Epithelial cell of umbilical artery (primary cell): ENCODE measurements around the gene GATAD2A. TPM values are rescaled to one million over a fixed set of nuclear protein-coding genes. Genes with fewer than 3 reads are reported as not detected.

ENCODE experiments used
- total RNA-seq: library from RNA; depleted of rRNA; stranded (reverse); fragments of >200 nt; gene quantifications from 2 replicates; pipeline ENCODE4 v1.2.3, GENCODE V29; 2014

Gene GATAD2A, protein sequence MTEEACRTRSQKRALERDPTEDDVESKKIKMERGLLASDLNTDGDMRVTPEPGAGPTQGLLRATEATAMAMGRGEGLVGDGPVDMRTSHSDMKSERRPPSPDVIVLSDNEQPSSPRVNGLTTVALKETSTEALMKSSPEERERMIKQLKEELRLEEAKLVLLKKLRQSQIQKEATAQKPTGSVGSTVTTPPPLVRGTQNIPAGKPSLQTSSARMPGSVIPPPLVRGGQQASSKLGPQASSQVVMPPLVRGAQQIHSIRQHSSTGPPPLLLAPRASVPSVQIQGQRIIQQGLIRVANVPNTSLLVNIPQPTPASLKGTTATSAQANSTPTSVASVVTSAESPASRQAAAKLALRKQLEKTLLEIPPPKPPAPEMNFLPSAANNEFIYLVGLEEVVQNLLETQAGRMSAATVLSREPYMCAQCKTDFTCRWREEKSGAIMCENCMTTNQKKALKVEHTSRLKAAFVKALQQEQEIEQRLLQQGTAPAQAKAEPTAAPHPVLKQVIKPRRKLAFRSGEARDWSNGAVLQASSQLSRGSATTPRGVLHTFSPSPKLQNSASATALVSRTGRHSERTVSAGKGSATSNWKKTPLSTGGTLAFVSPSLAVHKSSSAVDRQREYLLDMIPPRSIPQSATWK
- total RNA-seq: 46.8 and 51.0 TPM in 2 replicates

GRCh38 chr19:19404879-19405860 lies at the start of gene GATAD2A:
Gene GATAD2A (plus strand): TSS chr19:19405675. CDS start chr19:19465346, 59,671 bp downstream.

DNA sequence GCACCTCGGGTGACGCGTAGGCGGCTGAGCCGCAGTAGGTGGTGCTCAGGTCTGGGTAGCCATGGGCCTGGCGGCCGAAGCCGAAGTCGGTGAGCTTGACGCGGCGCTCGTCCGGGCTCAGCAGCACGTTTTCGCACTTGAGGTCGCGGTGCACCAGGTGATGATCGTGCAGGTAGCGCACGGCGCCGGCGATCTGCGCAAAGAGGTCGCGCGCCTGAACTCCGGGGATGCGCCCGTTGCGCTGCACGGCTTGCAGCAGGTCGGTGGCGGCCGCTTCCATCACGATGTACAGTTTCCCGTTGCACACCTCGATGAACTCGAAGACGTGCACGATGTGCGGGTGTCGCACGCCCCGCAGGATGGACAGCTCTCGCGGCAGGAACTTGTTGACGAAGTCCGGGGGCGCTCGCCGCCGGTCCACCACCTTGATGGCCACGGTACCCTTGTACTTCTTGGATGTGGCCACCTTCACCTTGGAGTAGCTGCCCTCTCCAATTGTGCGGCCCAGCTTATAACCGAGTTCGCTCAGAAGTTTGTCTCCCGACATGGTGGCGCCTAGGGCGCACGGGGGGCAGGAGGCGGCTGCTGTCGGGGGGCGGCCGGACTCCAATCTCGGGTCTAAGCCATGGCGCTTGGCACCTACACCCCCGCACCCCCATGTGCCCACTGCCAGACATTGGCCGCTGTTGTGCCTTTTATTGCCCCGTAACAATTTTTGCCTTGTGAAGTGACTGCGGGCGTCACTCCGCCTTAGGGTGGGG lies 109.6 kb downstream of the GATAD2A start, which contains the start of gene TSSK6:
Gene TSSK6, minus strand, starts transcription at position 668 of the 761 bp plus-strand sequence. Its CDS starts 121 bp downstream, at position 547.

GRCh38 chr19:19515642-19516519 lies 110.4 kb downstream of the GATAD2A start, which contains the start of gene NDUFA13:
Gene NDUFA13 (plus strand): TSS chr19:19516225. CDS start chr19:19516239, 14 bp downstream.

GRCh38 chr19:19528721-19529490 lies 123.4 kb downstream of the GATAD2A start, which contains the start of gene YJEFN3:
Gene YJEFN3 (plus strand): TSS chr19:19528911. CDS start chr19:19528933, 22 bp downstream.

GRCh38 chr19:19538061-19538784 lies 132.7 kb downstream of the GATAD2A start, which contains the start of gene CILP2:
Gene CILP2 (plus strand): TSS chr19:19538265. CDS start chr19:19538350, 85 bp downstream.

Other genes with a start within 250 kb of the GATAD2A start
- gene MEF2B, start 235.4 kb upstream of the GATAD2A start, total RNA-seq: 0.32 TPM in 1 of 2 replicates, not detected in the other
- 14.9 and 18.7 TPM in 2 replicates for gene BORCS8, start 213.5 kb upstream of the GATAD2A start, total RNA-seq
- gene RFXANK, start 213.4 kb upstream of the GATAD2A start, total RNA-seq: 77.2 and 88.4 TPM in 2 replicates
- gene NR2C2AP, start 202.3 kb upstream of the GATAD2A start, total RNA-seq: 12.0 and 17.9 TPM in 2 replicates
- gene NCAN, start 193.7 kb upstream of the GATAD2A start, total RNA-seq: under 0.01 TPM in 1 of 2 replicates, not detected in the other
- gene TM6SF2, start 132.4 kb upstream of the GATAD2A start, total RNA-seq: under 0.01 TPM in 1 of 2 replicates, not detected in the other
- 15.6 and 20.1 TPM in 2 replicates for gene SUGP1, start 85.2 kb upstream of the GATAD2A start, total RNA-seq
- gene MAU2, start 84.8 kb upstream of the GATAD2A start, total RNA-seq: 24.7 and 27.4 TPM in 2 replicates
- 0.32 and 0.76 TPM in 2 replicates for gene TSSK6, start 109.9 kb downstream of the GATAD2A start, total RNA-seq
- gene NDUFA13, start 110.5 kb downstream of the GATAD2A start, total RNA-seq: 50.8 and 253 TPM in 2 replicates
- under 0.01 and 1.2 TPM in 2 replicates for gene YJEFN3, start 123.2 kb downstream of the GATAD2A start, total RNA-seq
- gene CILP2, start 132.6 kb downstream of the GATAD2A start, total RNA-seq: not detected in 2 replicates
- gene PBX4, start 213.0 kb downstream of the GATAD2A start, total RNA-seq: not detected in 2 replicates
- gene LPAR2, start 222.5 kb downstream of the GATAD2A start, total RNA-seq: 0.30 and 0.32 TPM in 2 replicates
- 4.3 and 10.7 TPM in 2 replicates for gene GMIP, start 238.0 kb downstream of the GATAD2A start, total RNA-seq